ENCODE measurements around the gene MAPKAPK3. TPM values are rescaled to one million over a fixed set of nuclear protein-coding genes. Genes with fewer than 3 reads are reported as not detected.
A peak's percentile ranks its signal among the peaks of the same experiment; 100 is the strongest.

Gene MAPKAPK3
- total RNA-seq (2014; rRNA removed; shearing (Covaris generic)), result 99.1 and 108 TPM in 2 replicates

- no peak for DNase-seq (ENCODE audit: low spot score)
- in situ Hi-C loops (cut with HindIII; ENCODE audit: low sequenced_read_pairs), result loop anchor here (25.0 kb wide), 1 partner anchor 770 kb away; the partner anchor contains the start of genes MANF and RBM15B
These were observed at the start of gene MAPKAPK3 for GRCh38 chr3:50617096-50617791. TSS of gene MAPKAPK3 (plus strand) at chr3:50617151. CDS start at chr3:50617566, 415 bp downstream.

GRCh38 chr3:50567386-50568167, 49.4 kb upstream of the MAPKAPK3 start, which contains the start of gene C3orf18:
TSS of gene C3orf18 (minus strand) at chr3:50567747. CDS start at chr3:50565699, 2,048 bp downstream.
- in situ Hi-C loops (cut with HindIII; ENCODE audit: low sequenced_read_pairs), result no loop called here
- peak; percentile 94 for DNase-seq (ENCODE audit: low spot score)

GRCh38 chr3:50568947-50569749, 47.8 kb upstream of the MAPKAPK3 start, which contains the start of gene HEMK1:
TSS of gene HEMK1 (plus strand) at chr3:50569522. CDS start at chr3:50571105, 1,583 bp downstream.
- in situ Hi-C loops (cut with HindIII; ENCODE audit: low sequenced_read_pairs), result no loop called here
- peak; percentile 86 for DNase-seq (ENCODE audit: low spot score)

GRCh38 chr3:50570508-50571279, 46.3 kb upstream of the MAPKAPK3 start:
- in situ Hi-C loops (cut with HindIII; ENCODE audit: low sequenced_read_pairs), result no loop called here
- DNase-seq (ENCODE audit: low spot score), result no peak

GRCh38 chr3:50571486-50571885, 45.5 kb upstream of the MAPKAPK3 start:
- DNase-seq (ENCODE audit: low spot score), result no peak
- in situ Hi-C loops (cut with HindIII; ENCODE audit: low sequenced_read_pairs), result no loop called here

GRCh38 chr3:50572158-50572557, 44.8 kb upstream of the MAPKAPK3 start:
- in situ Hi-C loops (cut with HindIII; ENCODE audit: low sequenced_read_pairs), result no loop called here
- peak; percentile 85 for DNase-seq (ENCODE audit: low spot score)

- in situ Hi-C loops (cut with HindIII; ENCODE audit: low sequenced_read_pairs), result no loop called here
- DNase-seq (ENCODE audit: low spot score), result no peak
These were observed 44.1 kb upstream of the MAPKAPK3 start for GRCh38 chr3:50572801-50573371.

GRCh38 chr3:50573566-50574443, 43.1 kb upstream of the MAPKAPK3 start:
- no peak for DNase-seq (ENCODE audit: low spot score)
- in situ Hi-C loops (cut with HindIII; ENCODE audit: low sequenced_read_pairs), result no loop called here

- DNase-seq (ENCODE audit: low spot score), result no peak
- in situ Hi-C loops (cut with HindIII; ENCODE audit: low sequenced_read_pairs), result no loop called here
These were observed 42.5 kb upstream of the MAPKAPK3 start for GRCh38 chr3:50574444-50574831.

GRCh38 chr3:50575372-50575771, 41.6 kb upstream of the MAPKAPK3 start:
- in situ Hi-C loops (cut with HindIII; ENCODE audit: low sequenced_read_pairs), result no loop called here
- no peak for DNase-seq (ENCODE audit: low spot score)

GRCh38 chr3:50577348-50577747, 39.6 kb upstream of the MAPKAPK3 start:
- no peak for DNase-seq (ENCODE audit: low spot score)
- in situ Hi-C loops (cut with HindIII; ENCODE audit: low sequenced_read_pairs), result no loop called here

GRCh38 chr3:50580683-50581458, 36.1 kb upstream of the MAPKAPK3 start:
- DNase-seq (ENCODE audit: low spot score), result no peak
- in situ Hi-C loops (cut with HindIII; ENCODE audit: low sequenced_read_pairs), result no loop called here

GRCh38 chr3:50581459-50581842, 35.5 kb upstream of the MAPKAPK3 start:
- DNase-seq (ENCODE audit: low spot score), result no peak
- in situ Hi-C loops (cut with HindIII; ENCODE audit: low sequenced_read_pairs), result no loop called here

GRCh38 chr3:50582083-50582482, 34.9 kb upstream of the MAPKAPK3 start:
- in situ Hi-C loops (cut with HindIII; ENCODE audit: low sequenced_read_pairs), result no loop called here
- DNase-seq (ENCODE audit: low spot score), result no peak

- peak; percentile 60 for DNase-seq (ENCODE audit: low spot score)
- in situ Hi-C loops (cut with HindIII; ENCODE audit: low sequenced_read_pairs), result no loop called here
These were observed 33.1 kb upstream of the MAPKAPK3 start for GRCh38 chr3:50583897-50584296.

GRCh38 chr3:50584391-50584790, 32.6 kb upstream of the MAPKAPK3 start:
- in situ Hi-C loops (cut with HindIII; ENCODE audit: low sequenced_read_pairs), result no loop called here

More at GRCh38 chr3:50584391-50584790, 32.6 kb upstream of the MAPKAPK3 start:
- DNase-seq (ENCODE audit: low spot score), result no peak

Measured in G401 (cell line).